H1 (cell line): Measurements from ENCODE around the gene SLC34A1. TPM values are rescaled to one million over a fixed set of nuclear protein-coding genes. Genes with fewer than 3 reads are reported as not detected.

Experiments used
- ASH2L ChIP-seq: fragments of 200-600, 300-600 bp; sonication (generic); IDR thresholded peaks from one replicate; pipeline ENCODE4 v1.7.1; 2017; ENCODE audit warnings: low read length
- EGR1 ChIP-seq: IDR thresholded peaks from 2 replicates; pipeline ENCODE4 v1.6.1; 2011; ENCODE audit warnings: low read depth, low read length, borderline replicate concordance
- EZH2 ChIP-seq: fragments of 200-600 bp; sonication (generic); IDR thresholded peaks from 2 replicates; pipeline ENCODE4 v1.7.1; 2012; ENCODE audit warnings: low read depth, mild to moderate bottlenecking, moderate library complexity, low read length, inconsistent platforms; ENCODE audit not compliant: severe bottlenecking
- MAFK ChIP-seq: IDR thresholded peaks from 2 replicates; pipeline ENCODE4 v1.6.1; 2012; ENCODE audit warnings: low read depth, mild to moderate bottlenecking, improper control_type of control experiment, low read length
- SAP30 ChIP-seq: fragments of 300-600 bp; sonication (generic); IDR thresholded peaks from 2 replicates; pipeline ENCODE4 v1.7.1; 2012; ENCODE audit warnings: low read length, moderate library complexity, mild to moderate bottlenecking, inconsistent platforms; ENCODE audit not compliant: insufficient read depth, insufficient replicate concordance
- TEAD4 ChIP-seq: IDR thresholded peaks from 2 replicates; pipeline ENCODE4 v1.6.1; 2012; ENCODE audit warnings: low read depth, low read length, inconsistent platforms, mixed read lengths
- polyA plus RNA-seq, 7 experiments: library from polyadenylated mRNA; depleted of rRNA in 3 of 7; stranded (reverse) in 5 of 7; unstranded in 2 of 7; fragments of >200 nt in 5 of 7; fragments of 200-250 nt in 2 of 7; gene quantifications; 1 replicate in 5 of 7; 2 replicates in 1 of 7; 4 replicates in 1 of 7; pipeline versions ENCODE4 v1.2.1 to v1.2.3, GENCODE V29; 2011 to 2013; ENCODE audit warnings: missing spikeins in 2 of 7, mixed read lengths in 2 of 7
- total RNA-seq: library from RNA; stranded (reverse); fragmentation: NEBNext Ultra II Directional; extraction: Animal tissue kit (Norgen Biotek cat#: 25700); gene quantifications from 2 replicates; pipeline ENCODE4 v1.2.1, GENCODE V29; 2021
- TF ChIP-seq, protein P1 (sequence below), 3 experiments: IDR thresholded peaks; 1 replicate in 2 of 3; 2 replicates in 1 of 3; pipeline versions ENCODE4 v1.5.1 to v1.6.1; 2011; ENCODE audit warnings: low read length in 3 of 3, mild to moderate bottlenecking in 3 of 3, inconsistent platforms in 2 of 3, low read depth in 1 of 3, moderate library complexity in 1 of 3; ENCODE audit not compliant: insufficient read depth in 1 of 3; ENCODE audit errors: control extremely low read depth in 1 of 3

The SLC34A1 gene
- total and polyA plus RNA-seq, 2 of the 8 experiments (the other 6 are each of a cell fraction or from before 2014, with no cell fraction given): not detected

DNA sequence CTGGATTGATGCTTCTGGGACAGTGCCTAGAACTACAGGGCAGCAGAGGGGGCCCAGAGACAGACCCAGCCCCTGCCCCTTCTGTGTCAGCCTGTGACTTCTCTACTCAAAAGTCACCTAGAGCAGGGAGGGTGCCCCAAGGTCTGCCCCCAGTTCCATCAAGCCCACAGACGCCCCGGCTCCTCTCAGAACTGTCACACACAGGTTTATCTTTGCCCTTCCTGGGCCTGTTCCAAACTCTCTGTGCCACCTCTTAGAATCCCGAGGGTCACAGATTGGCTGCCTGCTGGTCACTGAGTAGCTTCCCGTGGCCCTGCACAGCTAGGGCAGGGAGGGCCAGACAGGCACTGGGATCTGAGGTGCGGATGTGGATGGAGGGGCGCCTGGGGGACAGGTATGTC, 24.8 kb upstream of the SLC34A1 start (continued):
- TF ChIP-seq, protein P1, sequence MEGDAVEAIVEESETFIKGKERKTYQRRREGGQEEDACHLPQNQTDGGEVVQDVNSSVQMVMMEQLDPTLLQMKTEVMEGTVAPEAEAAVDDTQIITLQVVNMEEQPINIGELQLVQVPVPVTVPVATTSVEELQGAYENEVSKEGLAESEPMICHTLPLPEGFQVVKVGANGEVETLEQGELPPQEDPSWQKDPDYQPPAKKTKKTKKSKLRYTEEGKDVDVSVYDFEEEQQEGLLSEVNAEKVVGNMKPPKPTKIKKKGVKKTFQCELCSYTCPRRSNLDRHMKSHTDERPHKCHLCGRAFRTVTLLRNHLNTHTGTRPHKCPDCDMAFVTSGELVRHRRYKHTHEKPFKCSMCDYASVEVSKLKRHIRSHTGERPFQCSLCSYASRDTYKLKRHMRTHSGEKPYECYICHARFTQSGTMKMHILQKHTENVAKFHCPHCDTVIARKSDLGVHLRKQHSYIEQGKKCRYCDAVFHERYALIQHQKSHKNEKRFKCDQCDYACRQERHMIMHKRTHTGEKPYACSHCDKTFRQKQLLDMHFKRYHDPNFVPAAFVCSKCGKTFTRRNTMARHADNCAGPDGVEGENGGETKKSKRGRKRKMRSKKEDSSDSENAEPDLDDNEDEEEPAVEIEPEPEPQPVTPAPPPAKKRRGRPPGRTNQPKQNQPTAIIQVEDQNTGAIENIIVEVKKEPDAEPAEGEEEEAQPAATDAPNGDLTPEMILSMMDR (IDR thresholded peaks at IDR 0.05; ENCODE audit: control extremely low read depth in 1 of 3, insufficient read depth in 1 of 3, low read depth in 1 of 3, low read length in 3 of 3): no peak
- TF ChIP-seq SAP30 (no peak), ASH2L (no peak), EGR1 (no peak), TEAD4 (no peak), EZH2 (no peak), MAFK (no peak)
- TF ChIP-seq, all 59 proteins: peak for 0
